ENCODE results near the gene UPK3A.

UPK3A gene

GRCh38 chr22:45336971-45337431, 52.3 kb downstream of the UPK3A start:
- Histone ChIP-seq H3K27ac (ENCODE audit: poor library complexity, severe bottlenecking) (no peak overlapping the region), H3K27me3 (ENCODE audit: insufficient read depth, poor library complexity, severe bottlenecking) (no peaks in the 10 kb centered on the region), H3K36me3 (ENCODE audit: low read depth) (peaks cover 49% of the 10 kb centered on the region), H3K4me3 (ENCODE audit: severe bottlenecking) (no peak overlapping the region), H3K9me3 (ENCODE audit: severe bottlenecking) (no peaks in the 10 kb centered on the region), H3K4me1 (ENCODE audit: insufficient read depth, poor library complexity, severe bottlenecking) (peaks cover 11% of the 10 kb centered on the region)
- DNase-seq (ENCODE audit: low spot score) (no peak), ATAC-seq (ENCODE audit: low read depth) (no peak)
- TF ChIP-seq CTCF (IDR thresholded peaks at IDR 0.05; ENCODE audit: poor library complexity, severe bottlenecking) = no peak

GRCh38 chr22:45337536-45337935, 52.8 kb downstream of the UPK3A start:
- no peak for ATAC-seq (ENCODE audit: low read depth)
- no peak for TF ChIP-seq CTCF (IDR thresholded peaks at IDR 0.05; ENCODE audit: poor library complexity, severe bottlenecking)
- H3K27me3 ChIP-seq (ENCODE audit: insufficient read depth, poor library complexity, severe bottlenecking) = no peaks in the 10 kb centered on the region
- no peak overlapping the region for H3K4me3 ChIP-seq (ENCODE audit: severe bottlenecking)
- H3K36me3 ChIP-seq (ENCODE audit: low read depth) = peaks cover 51% of the 10 kb centered on the region
- H3K4me1 ChIP-seq (ENCODE audit: insufficient read depth, poor library complexity, severe bottlenecking) = peaks cover 11% of the 10 kb centered on the region
- DNase-seq (ENCODE audit: low spot score) = no peak
- no peaks in the 10 kb centered on the region for H3K9me3 ChIP-seq (ENCODE audit: severe bottlenecking)
- H3K27ac ChIP-seq (ENCODE audit: poor library complexity, severe bottlenecking) = no peak overlapping the region

- peaks cover 49% of the 10 kb centered on the region for H3K36me3 ChIP-seq (ENCODE audit: low read depth)
- ATAC-seq (ENCODE audit: low read depth) = no peak
- DNase-seq (ENCODE audit: low spot score) = no peak
- no peak for TF ChIP-seq CTCF (IDR thresholded peaks at IDR 0.05; ENCODE audit: poor library complexity, severe bottlenecking)
- H3K27me3 ChIP-seq (ENCODE audit: insufficient read depth, poor library complexity, severe bottlenecking) = no peaks in the 10 kb centered on the region
- peaks cover 8% of the 10 kb centered on the region for H3K4me1 ChIP-seq (ENCODE audit: insufficient read depth, poor library complexity, severe bottlenecking)
- H3K27ac ChIP-seq (ENCODE audit: poor library complexity, severe bottlenecking) = no peak overlapping the region
- no peak overlapping the region for H3K4me3 ChIP-seq (ENCODE audit: severe bottlenecking)
- H3K9me3 ChIP-seq (ENCODE audit: severe bottlenecking) = no peaks in the 10 kb centered on the region
These were observed 54.0 kb downstream of the UPK3A start for GRCh38 chr22:45338795-45339194.

GRCh38 chr22:45340323-45340722, 55.6 kb downstream of the UPK3A start:
- ATAC-seq (ENCODE audit: low read depth) (no peak), DNase-seq (ENCODE audit: low spot score) (no peak)
- no peak overlapping the region for H3K27ac ChIP-seq (ENCODE audit: poor library complexity, severe bottlenecking)
- no peaks in the 10 kb centered on the region for H3K27me3 ChIP-seq (ENCODE audit: insufficient read depth, poor library complexity, severe bottlenecking)
- no peak overlapping the region for H3K4me3 ChIP-seq (ENCODE audit: severe bottlenecking)
- H3K36me3 ChIP-seq (ENCODE audit: low read depth) = peaks cover 46% of the 10 kb centered on the region
- no peaks in the 10 kb centered on the region for H3K4me1 ChIP-seq (ENCODE audit: insufficient read depth, poor library complexity, severe bottlenecking)
- TF ChIP-seq CTCF (IDR thresholded peaks at IDR 0.05; ENCODE audit: poor library complexity, severe bottlenecking) = no peak
- H3K9me3 ChIP-seq (ENCODE audit: severe bottlenecking) = no peaks in the 10 kb centered on the region

GRCh38 chr22:45341498-45341897, 56.7 kb downstream of the UPK3A start:
- Histone ChIP-seq H3K4me1 (ENCODE audit: insufficient read depth, poor library complexity, severe bottlenecking) (no peaks in the 10 kb centered on the region), H3K27ac (ENCODE audit: poor library complexity, severe bottlenecking) (no peak overlapping the region), H3K9me3 (ENCODE audit: severe bottlenecking) (no peaks in the 10 kb centered on the region), H3K27me3 (ENCODE audit: insufficient read depth, poor library complexity, severe bottlenecking) (no peaks in the 10 kb centered on the region), H3K4me3 (ENCODE audit: severe bottlenecking) (no peak overlapping the region), H3K36me3 (ENCODE audit: low read depth) (peaks cover 34% of the 10 kb centered on the region)
- ATAC-seq (ENCODE audit: low read depth) (no peak), DNase-seq (ENCODE audit: low spot score) (no peak)
- no peak for TF ChIP-seq CTCF (IDR thresholded peaks at IDR 0.05; ENCODE audit: poor library complexity, severe bottlenecking)

All from RWPE2 (cell line).